ENCODE results near the gene MMADHC. TPM values are rescaled to one million over a fixed set of nuclear protein-coding genes. Genes with fewer than 3 reads are reported as not detected.

MMADHC gene
- total and polyA plus RNA-seq, 9 of the 15 experiments (the other 6 are each of a cell fraction or from before 2014, with no cell fraction given): 187 to 850 (median 271) TPM

DNA sequence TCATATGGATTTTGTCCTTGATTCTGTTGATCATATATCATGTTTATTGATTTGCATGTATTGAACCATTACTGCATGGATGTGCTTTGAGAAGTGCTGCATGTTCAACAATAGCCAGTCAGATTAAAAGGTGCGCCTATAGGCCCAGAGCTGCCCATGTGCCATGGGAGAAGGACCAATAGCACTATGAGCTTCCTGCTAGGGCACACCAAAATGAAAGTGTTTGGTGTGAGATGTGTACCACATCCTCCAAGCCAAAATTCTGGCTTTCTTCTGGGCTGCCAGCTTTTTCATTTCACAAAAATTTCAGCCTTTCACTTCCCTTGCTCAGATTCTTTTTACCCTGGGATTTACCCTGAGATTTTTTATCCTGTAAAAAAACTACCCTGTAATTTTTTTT is 34.8 kb upstream of the MMADHC start:
- no TSS peak for BruUV-seq (replicated peaks)
- POLR2A ChIA-PET: no interaction called here
- no peaks in the 10 kb centered on the region for H3K9me3 ChIP-seq (replicated peaks; ENCODE audit: control insufficient read depth, insufficient read depth, low read depth, low read length)
- no peaks in the 10 kb centered on the region for H4K20me1 ChIP-seq (replicated peaks; ENCODE audit: control insufficient read depth, insufficient read depth, low read length)
- no peak for FAIRE-seq
- no peaks in the 10 kb centered on the region for H3K4me1 ChIP-seq (replicated peaks in 1 of 2; ENCODE audit: control insufficient read depth in 2 of 2, insufficient read depth in 2 of 2, low read length in 2 of 2)
- H3K36me3 ChIP-seq (ENCODE audit: control insufficient read depth, insufficient read depth, low read length): no peaks in the 10 kb centered on the region
- DNase-seq (ENCODE audit: extremely low read depth in 1 of 4, low spot score in 3 of 4): no peak
- H3K4me3 ChIP-seq: no peak overlapping the region
- H3K27ac ChIP-seq (ENCODE audit: extremely low read depth, low read depth, low read length): no peak overlapping the region
- H3K79me2 ChIP-seq (ENCODE audit: control insufficient read depth, insufficient read depth, low read length): no peaks in the 10 kb centered on the region
- H3K9ac ChIP-seq (ENCODE audit: insufficient read depth in 1 of 2, low read depth in 2 of 2, low read length in 2 of 2): no peak overlapping the region
- H2AFZ ChIP-seq (ENCODE audit: low read depth, low read length): no peak overlapping the region
- in situ Hi-C loops (cut with MboI) (loop anchor here (25.0 kb wide), 1 partner anchor 865 kb away; the partner anchor contains the start of gene RND3), intact Hi-C loops (cut with micrococcal nuclease) (no loop called here)
- CTCF ChIA-PET (ENCODE audit: low intra/inter-chr PET ratio): no interaction called here
- no peak for ATAC-seq
- no peaks in the 10 kb centered on the region for H3K27me3 ChIP-seq (ENCODE audit: control insufficient read depth in 2 of 2, insufficient read depth in 2 of 2, low read length in 2 of 2)
- H3K9me1 ChIP-seq (ENCODE audit: control insufficient read depth, insufficient read depth, low read length): no peaks in the 10 kb centered on the region
- H3K4me2 ChIP-seq (ENCODE audit: insufficient read depth, low read length): no peak overlapping the region
- WGBS (ENCODE audit: insufficient coverage, low coverage, missing lambda C conversion rate): 0% methylated on average over 1 of the region's 1 CpG
- TF ChIP-seq SP1 (CRISPR knock-in tag; IDR thresholded peaks at IDR 0.05) (no peak), TRIM24 (IDR thresholded peaks at IDR 0.05) (no peak), FOXJ3 (CRISPR knock-in tag; IDR thresholded peaks at IDR 0.05) (no peak), ZNF75A (CRISPR knock-in tag; IDR thresholded peaks at IDR 0.05) (no peak), PHF8 (IDR thresholded peaks at IDR 0.05; ENCODE audit: borderline replicate concordance, low read length) (no peak), ZNF311 (CRISPR knock-in tag; IDR thresholded peaks at IDR 0.05) (no peak), RFX1 (IDR thresholded peaks at IDR 0.05) (no peak), ZNF589 (CRISPR knock-in tag; IDR thresholded peaks at IDR 0.05; ENCODE audit: low read depth) (no peak)
- TF ChIP-seq, protein P1, sequence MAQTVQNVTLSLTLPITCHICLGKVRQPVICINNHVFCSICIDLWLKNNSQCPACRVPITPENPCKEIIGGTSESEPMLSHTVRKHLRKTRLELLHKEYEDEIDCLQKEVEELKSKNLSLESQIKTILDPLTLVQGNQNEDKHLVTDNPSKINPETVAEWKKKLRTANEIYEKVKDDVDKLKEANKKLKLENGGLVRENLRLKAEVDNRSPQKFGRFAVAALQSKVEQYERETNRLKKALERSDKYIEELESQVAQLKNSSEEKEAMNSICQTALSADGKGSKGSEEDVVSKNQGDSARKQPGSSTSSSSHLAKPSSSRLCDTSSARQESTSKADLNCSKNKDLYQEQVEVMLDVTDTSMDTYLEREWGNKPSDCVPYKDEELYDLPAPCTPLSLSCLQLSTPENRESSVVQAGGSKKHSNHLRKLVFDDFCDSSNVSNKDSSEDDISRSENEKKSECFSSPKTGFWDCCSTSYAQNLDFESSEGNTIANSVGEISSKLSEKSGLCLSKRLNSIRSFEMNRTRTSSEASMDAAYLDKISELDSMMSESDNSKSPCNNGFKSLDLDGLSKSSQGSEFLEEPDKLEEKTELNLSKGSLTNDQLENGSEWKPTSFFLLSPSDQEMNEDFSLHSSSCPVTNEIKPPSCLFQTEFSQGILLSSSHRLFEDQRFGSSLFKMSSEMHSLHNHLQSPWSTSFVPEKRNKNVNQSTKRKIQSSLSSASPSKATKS (CRISPR knock-in tag; IDR thresholded peaks at IDR 0.05): no peak
- TF ChIP-seq, protein P2, sequence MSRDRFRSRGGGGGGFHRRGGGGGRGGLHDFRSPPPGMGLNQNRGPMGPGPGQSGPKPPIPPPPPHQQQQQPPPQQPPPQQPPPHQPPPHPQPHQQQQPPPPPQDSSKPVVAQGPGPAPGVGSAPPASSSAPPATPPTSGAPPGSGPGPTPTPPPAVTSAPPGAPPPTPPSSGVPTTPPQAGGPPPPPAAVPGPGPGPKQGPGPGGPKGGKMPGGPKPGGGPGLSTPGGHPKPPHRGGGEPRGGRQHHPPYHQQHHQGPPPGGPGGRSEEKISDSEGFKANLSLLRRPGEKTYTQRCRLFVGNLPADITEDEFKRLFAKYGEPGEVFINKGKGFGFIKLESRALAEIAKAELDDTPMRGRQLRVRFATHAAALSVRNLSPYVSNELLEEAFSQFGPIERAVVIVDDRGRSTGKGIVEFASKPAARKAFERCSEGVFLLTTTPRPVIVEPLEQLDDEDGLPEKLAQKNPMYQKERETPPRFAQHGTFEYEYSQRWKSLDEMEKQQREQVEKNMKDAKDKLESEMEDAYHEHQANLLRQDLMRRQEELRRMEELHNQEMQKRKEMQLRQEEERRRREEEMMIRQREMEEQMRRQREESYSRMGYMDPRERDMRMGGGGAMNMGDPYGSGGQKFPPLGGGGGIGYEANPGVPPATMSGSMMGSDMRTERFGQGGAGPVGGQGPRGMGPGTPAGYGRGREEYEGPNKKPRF (IDR thresholded peaks at IDR 0.05; ENCODE audit: low read depth, low read length): no peak

Data from K562 (cell line).